K562 (cell line): ENCODE measurements around the gene SAMD14. TPM values are rescaled to one million over a fixed set of nuclear protein-coding genes. Genes with fewer than 3 reads are reported as not detected.

ENCODE experiments used
- BRD9 ChIP-seq: fragments of 450-650 bp; IDR thresholded peaks from 2 replicates; pipeline ENCODE4 v1.6.1; 2018; ENCODE audit warnings: low read depth; ENCODE audit not compliant: partially characterized antibody
- CBX3 ChIP-seq, 2 experiments: IDR thresholded peaks; 1 replicate in 1 of 2; 2 replicates in 1 of 2; pipeline ENCODE4 v1.6.1; 2012; ENCODE audit warnings: inconsistent platforms in 2 of 2, low read length in 2 of 2, borderline replicate concordance in 1 of 2, control low read depth in 1 of 2
- CHAMP1 ChIP-seq: fragments of 450-650 bp; IDR thresholded peaks from 2 replicates; pipeline ENCODE4 v1.6.1; 2016; ENCODE audit warnings: mild to moderate bottlenecking
- ETS2 ChIP-seq: IDR thresholded peaks from 2 replicates; pipeline ENCODE4 v1.6.1; 2016; ENCODE audit warnings: borderline replicate concordance, missing genetic modification characterization, mild to moderate bottlenecking, moderate library complexity, missing compliant biosample characterization; ENCODE audit not compliant: poor library complexity, severe bottlenecking
- FOXP1 ChIP-seq: sonication (generic); formaldehyde crosslinking; IDR thresholded peaks from 2 replicates; pipeline ENCODE4 v1.8.0; 2022; ENCODE audit warnings: mild to moderate bottlenecking, missing genetic modification reagents
- HDGF ChIP-seq: fragments of 450-650 bp; IDR thresholded peaks from 2 replicates; pipeline ENCODE4 v1.6.1; 2016
- MAZ ChIP-seq, 2 experiments: fragments of 450-650 bp in 1 of 2; sonication (generic) in 1 of 2; formaldehyde crosslinking; IDR thresholded peaks in 1 of 2; conservative IDR thresholded peaks in 1 of 2; 2 replicates each; pipeline versions ENCODE4 v1.4.0 to v1.5.0; 2020; ENCODE audit warnings: mild to moderate bottlenecking in 1 of 2, missing genetic modification reagents in 1 of 2
- NFIX ChIP-seq: fragments of 250-450 bp; sonication (Bioruptor Pico); IDR thresholded peaks from 2 replicates; pipeline ENCODE4 v1.4.0; 2020; ENCODE audit warnings: low read depth, mild to moderate bottlenecking, moderate library complexity
- PTTG1 ChIP-seq: fragments of 450-650 bp; IDR thresholded peaks from 2 replicates; pipeline ENCODE4 v1.6.1; 2016; ENCODE audit warnings: low read depth, mild to moderate bottlenecking, missing genetic modification characterization, missing compliant biosample characterization
- RNF2 ChIP-seq: sonication (generic); IDR thresholded peaks from 2 replicates; pipeline ENCODE4 v1.6.1; 2016
- TCF3 ChIP-seq: sonication (generic); formaldehyde crosslinking; IDR thresholded peaks from 2 replicates; pipeline ENCODE4 v1.4.0; 2020; ENCODE audit warnings: mild to moderate bottlenecking, missing genetic modification reagents
- ZBTB43 ChIP-seq: sonication (generic); formaldehyde crosslinking; IDR thresholded peaks from 2 replicates; pipeline ENCODE4 v1.8.0; 2023; ENCODE audit warnings: mild to moderate bottlenecking, missing genetic modification reagents
- ZNF143 ChIP-seq: sonication (generic); formaldehyde crosslinking; IDR thresholded peaks from 2 replicates; pipeline ENCODE4 v1.9.0; 2022; ENCODE audit warnings: mild to moderate bottlenecking, missing genetic modification reagents
- ZNF24 ChIP-seq: fragments of 450-650 bp; IDR thresholded peaks from 2 replicates; pipeline ENCODE4 v1.6.1; 2016
- ZNF280B ChIP-seq: fragments of 250-450 bp; sonication (Bioruptor Pico); IDR thresholded peaks from 2 replicates; pipeline ENCODE4 v1.5.1; 2021; ENCODE audit warnings: mild to moderate bottlenecking
- ZNF282 ChIP-seq: sonication (generic); formaldehyde crosslinking; IDR thresholded peaks from 2 replicates; pipeline ENCODE4 v1.8.1; 2023; ENCODE audit warnings: missing genetic modification reagents
- polyA plus RNA-seq, 8 experiments: library from polyadenylated mRNA; depleted of rRNA in 4 of 8; stranded (reverse) in 5 of 8; unstranded in 3 of 8; fragments of >200 nt; fragmentation: Nextera tagmentation in 2 of 8; fragmentation: Illumina TruSeq in 1 of 8; extraction: Ambion mirVana in 2 of 8; extraction: Trizol in 1 of 8; gene quantifications; 2 replicates each; pipeline versions ENCODE4 v1.2.1 to v1.2.3, GENCODE V29; 2011 to 2014; ENCODE audit warnings: inconsistent platforms in 1 of 8, missing spikeins in 1 of 8
- total RNA-seq, 7 experiments: library from RNA; depleted of rRNA in 6 of 7; stranded (reverse); fragments of >200 nt in 6 of 7; fragmentation: Illumina TruSeq in 2 of 7; extraction: Trizol in 2 of 7; gene quantifications; 2 replicates each; pipeline versions ENCODE4 v1.2.1 to v1.2.3, GENCODE V29; 2011 to 2021; ENCODE audit warnings: low replicate concordance in 1 of 7
- TF ChIP-seq, protein P1 (sequence below): fragments of 450-650 bp; IDR thresholded peaks from 2 replicates; pipeline ENCODE4 v1.6.1; 2016; ENCODE audit warnings: low read depth, mild to moderate bottlenecking, moderate library complexity
- TF ChIP-seq, protein P2 (sequence below): sonication (generic); formaldehyde crosslinking; IDR thresholded peaks from 2 replicates; pipeline ENCODE4 v1.9.0; 2022; ENCODE audit warnings: mild to moderate bottlenecking, missing genetic modification reagents

SAMD14 gene
- total and polyA plus RNA-seq, 9 of the 15 experiments (the other 6 are each of a cell fraction or from before 2014, with no cell fraction given): 0.04 to 0.07 TPM; not detected in 7

DNA sequence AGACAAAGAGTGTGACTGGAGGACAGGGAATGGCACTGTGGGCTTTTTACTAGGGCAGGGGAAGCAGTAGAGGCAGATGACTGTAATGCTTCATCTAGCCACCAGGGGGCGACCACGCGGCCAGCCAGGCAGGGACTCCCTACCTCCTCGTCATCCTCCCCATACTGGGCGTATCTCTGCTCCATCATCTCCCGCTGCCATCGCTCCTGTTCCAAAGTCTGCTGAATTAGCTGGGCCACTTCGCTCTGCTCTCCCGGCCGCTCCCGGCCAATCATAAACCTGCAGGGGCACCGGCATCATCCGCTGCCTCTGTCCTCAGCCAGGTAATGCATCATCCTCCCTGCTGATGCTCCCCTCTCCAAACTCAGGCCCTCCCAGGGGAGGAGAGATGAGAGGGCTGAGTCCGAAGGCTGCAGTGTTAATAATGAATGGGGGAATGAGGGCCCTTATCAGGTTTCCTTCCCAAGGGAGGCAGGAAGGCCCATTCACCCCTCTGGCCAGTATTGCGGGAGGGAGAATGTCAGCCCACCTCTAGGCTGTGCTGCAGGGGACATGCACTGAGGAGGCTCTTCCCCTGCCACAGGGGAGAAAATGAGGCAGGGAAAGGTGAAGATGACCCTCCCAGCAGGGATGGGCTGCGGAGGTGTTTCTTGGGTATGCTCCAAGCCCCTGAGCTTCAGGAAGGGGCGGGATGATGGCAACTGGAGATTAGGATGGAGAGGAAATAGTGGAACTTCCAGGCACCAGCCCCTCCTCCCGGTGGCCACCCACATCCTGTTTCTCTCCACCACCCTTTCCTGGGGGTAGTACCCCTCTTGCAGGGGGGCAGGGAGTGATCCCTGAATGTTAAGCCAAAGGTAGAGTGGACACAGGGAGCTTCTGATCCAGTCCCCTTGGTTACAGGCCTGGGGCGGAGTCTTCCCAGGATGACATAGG lies 10.3 kb upstream of the SAMD14 start (continued):
- TF ChIP-seq, protein P1, sequence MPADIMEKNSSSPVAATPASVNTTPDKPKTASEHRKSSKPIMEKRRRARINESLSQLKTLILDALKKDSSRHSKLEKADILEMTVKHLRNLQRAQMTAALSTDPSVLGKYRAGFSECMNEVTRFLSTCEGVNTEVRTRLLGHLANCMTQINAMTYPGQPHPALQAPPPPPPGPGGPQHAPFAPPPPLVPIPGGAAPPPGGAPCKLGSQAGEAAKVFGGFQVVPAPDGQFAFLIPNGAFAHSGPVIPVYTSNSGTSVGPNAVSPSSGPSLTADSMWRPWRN: no peak
- TF ChIP-seq ZNF143 (CRISPR knock-in tag) (no peak), ZNF24 (0 out of 2 replicates have a peak, but pooled peaks have one; percentile 25), NFIX (no peak), ZBTB43 (CRISPR knock-in tag) (no peak), CBX3 (IDR thresholded peaks at IDR 0.05; ENCODE audit: borderline replicate concordance in 1 of 2, low read length in 2 of 2) (peak; percentile 46 to 99), RNF2 (no peak), ZNF280B (CRISPR knock-in tag) (no peak), PTTG1 (tag) (no peak), TCF3 (CRISPR knock-in tag) (no peak; the same call in 1 of the 2 replicates), MAZ (CRISPR knock-in tag; conservative IDR thresholded peaks at IDR 0.05 in 1 of 2, IDR thresholded peaks at IDR 0.05 in 1 of 2) (peak; percentile 61 to 83), HDGF (no peak), FOXP1 (CRISPR knock-in tag) (peak; percentile 48; the same call in 1 of the 2 replicates), BRD9 (no peak), CHAMP1 (no peak), ETS2 (no peak), ZNF282 (CRISPR knock-in tag) (no peak)
- TF ChIP-seq, protein P2, sequence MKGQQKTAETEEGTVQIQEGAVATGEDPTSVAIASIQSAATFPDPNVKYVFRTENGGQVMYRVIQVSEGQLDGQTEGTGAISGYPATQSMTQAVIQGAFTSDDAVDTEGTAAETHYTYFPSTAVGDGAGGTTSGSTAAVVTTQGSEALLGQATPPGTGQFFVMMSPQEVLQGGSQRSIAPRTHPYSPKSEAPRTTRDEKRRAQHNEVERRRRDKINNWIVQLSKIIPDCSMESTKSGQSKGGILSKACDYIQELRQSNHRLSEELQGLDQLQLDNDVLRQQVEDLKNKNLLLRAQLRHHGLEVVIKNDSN (CRISPR knock-in tag): peak; percentile 40; the same call in 1 of the 2 replicates
